ENCODE measurements around the gene ELK1. TPM values are rescaled to one million over a fixed set of nuclear protein-coding genes. Genes with fewer than 3 reads are reported as not detected.

The ELK1 gene
- total and polyA plus RNA-seq, 2 of the 4 experiments (the other 2 are of a cell fraction): 10.0 to 24.3 TPM

DNA sequence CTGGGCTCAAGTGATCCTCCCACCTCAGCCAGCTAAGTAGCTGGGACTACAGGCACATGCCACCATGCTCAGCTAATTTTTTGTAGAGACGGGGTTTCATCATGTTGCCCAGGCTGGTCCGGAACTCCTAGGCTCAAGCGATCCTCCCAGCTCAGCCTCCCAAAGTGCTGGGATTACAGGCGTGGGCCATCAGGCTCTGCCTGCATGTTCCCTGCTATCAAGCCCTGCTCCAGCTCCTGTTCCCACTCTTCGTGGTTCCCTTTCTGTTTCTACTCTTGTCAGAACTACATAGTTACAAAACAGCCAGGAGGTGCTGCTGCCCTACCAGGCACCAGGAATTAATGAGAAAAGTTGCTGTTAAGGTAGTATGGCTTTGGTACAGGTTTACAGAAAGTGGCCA lies 59.4 kb downstream of the ELK1 start:
- no CpG with 5 or more reads among the region's 5 CpGs for WGBS, 2 experiments (ENCODE audit: extremely low coverage in 2 of 2, insufficient read length in 1 of 2)

More for the DNA sequence above, 59.4 kb downstream of the ELK1 start:
- H3K27me3 ChIP-seq (ENCODE audit: control insufficient read depth, insufficient read depth, low read length): no peaks in the 10 kb centered on the region
- no peak overlapping the region for H3K27ac ChIP-seq (ENCODE audit: insufficient read depth, low read length)
- BruUV-seq (replicated peaks): no TSS peak
- dilution Hi-C loops (cut with HindIII; ENCODE audit: low sequenced_read_pairs, unreplicated experiment): no loop called here
- in situ Hi-C loops (cut with MboI; ENCODE audit: low sequenced_read_pairs): no loop called here
- ChIA-PET CTCF (no interaction called here), POLR2A (ENCODE audit: unreplicated experiment) (no interaction called here)
- no peak overlapping the region for H3K9ac ChIP-seq (ENCODE audit: low read depth, low read length)
- H2AK5ac ChIP-seq (ENCODE audit: low read depth, low read length): no peak overlapping the region
- no peak overlapping the region for H3K4me3 ChIP-seq (ENCODE audit: insufficient read depth, low read depth, low read length)
- no peak overlapping the region for H3K23ac ChIP-seq (ENCODE audit: low read depth, low read length)
- H3K9me1 ChIP-seq (ENCODE audit: insufficient read depth, low read length): no peaks in the 10 kb centered on the region; the same call in 1 of the 2 replicates
- H2BK15ac ChIP-seq (ENCODE audit: low read depth, low read length): no peak overlapping the region
- no peak overlapping the region for H2BK20ac ChIP-seq (ENCODE audit: low read depth, low read length)
- no peak overlapping the region for H2AFZ ChIP-seq (replicated peaks; ENCODE audit: low read length, poor library complexity)
- TF ChIP-seq MAFK (IDR thresholded peaks at IDR 0.05; ENCODE audit: low read depth, low read length): no peak
- TF ChIP-seq, protein P1, sequence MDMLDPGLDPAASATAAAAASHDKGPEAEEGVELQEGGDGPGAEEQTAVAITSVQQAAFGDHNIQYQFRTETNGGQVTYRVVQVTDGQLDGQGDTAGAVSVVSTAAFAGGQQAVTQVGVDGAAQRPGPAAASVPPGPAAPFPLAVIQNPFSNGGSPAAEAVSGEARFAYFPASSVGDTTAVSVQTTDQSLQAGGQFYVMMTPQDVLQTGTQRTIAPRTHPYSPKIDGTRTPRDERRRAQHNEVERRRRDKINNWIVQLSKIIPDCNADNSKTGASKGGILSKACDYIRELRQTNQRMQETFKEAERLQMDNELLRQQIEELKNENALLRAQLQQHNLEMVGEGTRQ (IDR thresholded peaks at IDR 0.05; ENCODE audit: low read depth, low read length): no peak
- no peak overlapping the region for H3K18ac ChIP-seq (ENCODE audit: low read depth, low read length)
- H3K4ac ChIP-seq (ENCODE audit: low read depth, low read length): no peak overlapping the region
- H3K4me1 ChIP-seq (ENCODE audit: control insufficient read depth, insufficient read depth, low read length): peaks cover 6% of the 10 kb centered on the region
- H3K14ac ChIP-seq (replicated peaks; ENCODE audit: low read depth, low read length): no peak overlapping the region
- H4K91ac ChIP-seq (ENCODE audit: insufficient read depth, low read depth, low read length): no peak overlapping the region
- no peak for ATAC-seq (ENCODE audit: low read depth)
- peaks cover 5% of the 10 kb centered on the region for H4K20me1 ChIP-seq (ENCODE audit: insufficient read depth, low read length)
- H2BK5ac ChIP-seq (ENCODE audit: low read depth, low read length, poor library complexity, severe bottlenecking): no peak overlapping the region
- no peak overlapping the region for H3K56ac ChIP-seq (ENCODE audit: extremely low read depth, insufficient read depth, low read length)
- H4K8ac ChIP-seq (ENCODE audit: low read depth in 2 of 2, low read length in 2 of 2): no peak overlapping the region
- no peaks in the 10 kb centered on the region for H3K79me1 ChIP-seq (ENCODE audit: low read depth in 1 of 2, low read length in 2 of 2)
- no peak for DNase-seq
- H3K4me2 ChIP-seq (ENCODE audit: low read depth, low read length): no peak overlapping the region
- intact Hi-C loops (cut with micrococcal nuclease): no loop called here
- peaks cover 8% of the 10 kb centered on the region; the same call in 1 of the 2 replicates for H3K36me3 ChIP-seq (ENCODE audit: control insufficient read depth, insufficient read depth, low read length)
- no peak overlapping the region for H2BK120ac ChIP-seq (ENCODE audit: low read depth, low read length)
- no peak overlapping the region for H2AK9ac ChIP-seq (replicated peaks; ENCODE audit: low read depth, low read length, poor library complexity)
- no peaks in the 10 kb centered on the region for H3K9me3 ChIP-seq (ENCODE audit: control insufficient read depth, insufficient read depth, low read length)
- no peak overlapping the region for H4K5ac ChIP-seq (ENCODE audit: low read depth, low read length)

Data from IMR-90 (cell line).